ENCODE data around the gene SLC8A1. TPM values are rescaled to one million over a fixed set of nuclear protein-coding genes. Genes with fewer than 3 reads are reported as not detected.

Gene SLC8A1
- total and polyA plus RNA-seq, 3 donors from 2014 or later, result 1.4 to 3.6 (median 3.2) TPM

- H3K4me1 ChIP-seq, result no peaks in the 10 kb centered on the region
- 41 to 69% methylated on average over 2 of the region's 2 CpGs for WGBS, 2 donors
- intact Hi-C loops (cut with DNase I; ENCODE audit: low total_unique reads), result no loop called here
- no peaks in the 10 kb centered on the region for H3K36me3 ChIP-seq (ENCODE audit: low read depth, missing control alignments)
- TF ChIP-seq CTCF (IDR thresholded peaks at IDR 0.05), result no peak
- TF ChIP-seq POLR2A (IDR thresholded peaks at IDR 0.05), result no peak
- H3K4me3 ChIP-seq, result no peak overlapping the region
- no peaks in the 10 kb centered on the region for H3K9me3 ChIP-seq
- H3K27ac ChIP-seq, result no peak overlapping the region
- no peaks in the 10 kb centered on the region for H3K27me3 ChIP-seq
- no peak for DNase-seq
Measured at GRCh38 chr2:40386177-40386576, 65.7 kb downstream of the SLC8A1 start.

GRCh38 chr2:40384714-40385113 is 67.2 kb downstream of the SLC8A1 start:
- intact Hi-C loops (cut with DNase I; ENCODE audit: low total_unique reads), result no loop called here
- Histone ChIP-seq H3K9me3 (no peaks in the 10 kb centered on the region), H3K4me1 (no peaks in the 10 kb centered on the region), H3K27ac (no peak overlapping the region), H3K4me3 (no peak overlapping the region), H3K36me3 (ENCODE audit: low read depth, missing control alignments) (no peaks in the 10 kb centered on the region), H3K27me3 (no peaks in the 10 kb centered on the region)
- 18 to 50% methylated on average over 2 of the region's 2 CpGs for WGBS, 2 donors
- no peak for DNase-seq
- TF ChIP-seq POLR2A (IDR thresholded peaks at IDR 0.05) (no peak), CTCF (IDR thresholded peaks at IDR 0.05) (no peak)

- Histone ChIP-seq H3K9me3 (no peaks in the 10 kb centered on the region), H3K27me3 (no peaks in the 10 kb centered on the region), H3K27ac (no peak overlapping the region), H3K4me1 (no peaks in the 10 kb centered on the region), H3K4me3 (no peak overlapping the region), H3K36me3 (ENCODE audit: low read depth, missing control alignments) (no peaks in the 10 kb centered on the region)
- WGBS, 2 donors, result 95 to 96% methylated on average over 1 of the region's 1 CpG
- no peak for DNase-seq
- no peak for TF ChIP-seq POLR2A (IDR thresholded peaks at IDR 0.05)
- no peak for TF ChIP-seq CTCF (IDR thresholded peaks at IDR 0.05)
- intact Hi-C loops (cut with DNase I; ENCODE audit: low total_unique reads), result no loop called here
Measured at GRCh38 chr2:40384233-40384632, 67.7 kb downstream of the SLC8A1 start.

- Histone ChIP-seq H3K36me3 (ENCODE audit: low read depth, missing control alignments) (no peaks in the 10 kb centered on the region), H3K27ac (no peak overlapping the region), H3K4me3 (no peak overlapping the region), H3K9me3 (no peaks in the 10 kb centered on the region), H3K4me1 (no peaks in the 10 kb centered on the region), H3K27me3 (no peaks in the 10 kb centered on the region)
- no peak for DNase-seq
- WGBS, 2 donors, result 87 to 92% methylated on average over 2 of the region's 2 CpGs
- intact Hi-C loops (cut with DNase I; ENCODE audit: low total_unique reads), result no loop called here
- TF ChIP-seq POLR2A (IDR thresholded peaks at IDR 0.05) (no peak), CTCF (IDR thresholded peaks at IDR 0.05) (no peak)
Measured at GRCh38 chr2:40380721-40381120, 71.2 kb downstream of the SLC8A1 start.

DNA sequence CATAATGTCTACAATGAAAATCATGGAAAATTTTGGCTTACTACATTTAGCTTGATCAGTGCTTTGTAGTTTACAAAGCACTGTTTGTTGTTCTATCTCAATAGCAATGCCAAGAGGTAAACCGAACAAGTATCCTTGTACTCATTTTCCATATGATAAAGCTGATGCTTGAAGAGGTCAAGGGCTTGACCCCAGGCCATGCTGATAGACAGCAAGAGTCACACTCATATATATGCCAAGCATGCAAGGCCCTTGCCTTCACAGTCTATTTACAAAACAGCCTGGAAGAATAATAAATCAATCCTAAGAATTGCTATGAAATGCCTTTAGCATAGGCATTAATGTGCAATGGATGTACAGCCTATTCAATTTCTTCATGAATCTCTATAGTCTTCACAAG is 71.8 kb downstream of the SLC8A1 start:
- no peak for DNase-seq
- no peak overlapping the region for H3K4me3 ChIP-seq
- no peaks in the 10 kb centered on the region for H3K36me3 ChIP-seq (ENCODE audit: low read depth, missing control alignments)
- 86 to 89% methylated on average over 1 of the region's 1 CpG for WGBS, 2 donors
- H3K9me3 ChIP-seq, result no peaks in the 10 kb centered on the region
- H3K27me3 ChIP-seq, result no peaks in the 10 kb centered on the region
- no peak overlapping the region for H3K27ac ChIP-seq
- intact Hi-C loops (cut with DNase I; ENCODE audit: low total_unique reads), result no loop called here
- TF ChIP-seq POLR2A (IDR thresholded peaks at IDR 0.05), result no peak
- no peak for TF ChIP-seq CTCF (IDR thresholded peaks at IDR 0.05)
- no peaks in the 10 kb centered on the region for H3K4me1 ChIP-seq

Measured in testis (tissue), 3 donors.